Stimulated activated CD8-positive, alpha-beta memory T cell treated with anti-CD3 and anti-CD28 coated beads, Interleukin-2, amount 100 ng/mL, for 48 hours (primary cell): Measurements from ENCODE around the gene TK1.

Source experiments
- DNase-seq, 2 donors: peaks; one replicate each; pipeline ENCODE4 v3.0.0-alpha.2; 2020; ENCODE audit warnings: low read depth in 2 of 2

The TK1 gene

DNA sequence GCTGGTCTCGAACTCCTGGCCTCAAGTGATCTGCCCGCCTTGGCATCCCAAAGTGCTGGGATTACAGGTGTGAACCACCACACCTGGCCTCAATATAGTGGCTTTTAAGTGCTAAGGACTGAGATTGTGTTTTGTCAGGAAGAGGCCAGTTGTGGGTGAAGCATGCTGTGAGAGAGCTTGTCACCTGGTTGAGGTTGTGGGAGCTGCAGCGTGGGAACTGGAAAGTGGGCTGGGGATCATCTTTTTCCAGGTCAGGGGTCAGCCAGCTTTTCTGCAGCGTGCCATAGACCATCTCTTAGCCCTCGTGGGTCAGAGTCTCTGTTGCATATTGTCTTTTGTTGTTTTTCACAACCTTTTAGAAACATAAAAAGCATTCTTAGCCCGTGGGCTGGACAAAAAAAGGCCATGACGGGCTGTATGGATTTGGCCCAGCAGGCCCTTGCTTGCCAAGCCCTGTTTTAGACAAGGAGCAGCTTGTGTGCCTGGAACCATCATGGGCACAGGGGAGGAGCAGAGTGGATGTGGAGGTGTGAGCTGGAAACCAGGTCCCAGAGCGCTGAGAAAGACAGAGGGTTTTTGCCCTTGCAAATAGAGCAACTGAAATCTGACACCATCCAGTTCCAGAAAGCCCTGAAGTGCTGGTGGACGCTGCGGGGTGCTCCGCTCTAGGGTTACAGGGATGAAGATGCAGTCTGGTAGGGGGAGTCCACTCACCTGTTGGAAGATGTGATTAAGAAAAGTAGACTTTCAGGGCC, 32.7 kb upstream of the TK1 start:
- no peak for DNase-seq

DNA sequence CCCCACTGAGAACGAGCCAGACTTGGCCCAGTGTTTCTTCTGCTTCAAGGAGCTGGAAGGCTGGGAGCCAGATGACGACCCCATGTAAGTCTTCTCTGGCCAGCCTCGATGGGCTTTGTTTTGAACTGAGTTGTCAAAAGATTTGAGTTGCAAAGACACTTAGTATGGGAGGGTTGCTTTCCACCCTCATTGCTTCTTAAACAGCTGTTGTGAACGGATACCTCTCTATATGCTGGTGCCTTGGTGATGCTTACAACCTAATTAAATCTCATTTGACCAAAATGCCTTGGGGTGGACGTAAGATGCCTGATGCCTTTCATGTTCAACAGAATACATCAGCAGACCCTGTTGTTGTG, 27.8 kb upstream of the TK1 start:
- no peak for DNase-seq

DNA sequence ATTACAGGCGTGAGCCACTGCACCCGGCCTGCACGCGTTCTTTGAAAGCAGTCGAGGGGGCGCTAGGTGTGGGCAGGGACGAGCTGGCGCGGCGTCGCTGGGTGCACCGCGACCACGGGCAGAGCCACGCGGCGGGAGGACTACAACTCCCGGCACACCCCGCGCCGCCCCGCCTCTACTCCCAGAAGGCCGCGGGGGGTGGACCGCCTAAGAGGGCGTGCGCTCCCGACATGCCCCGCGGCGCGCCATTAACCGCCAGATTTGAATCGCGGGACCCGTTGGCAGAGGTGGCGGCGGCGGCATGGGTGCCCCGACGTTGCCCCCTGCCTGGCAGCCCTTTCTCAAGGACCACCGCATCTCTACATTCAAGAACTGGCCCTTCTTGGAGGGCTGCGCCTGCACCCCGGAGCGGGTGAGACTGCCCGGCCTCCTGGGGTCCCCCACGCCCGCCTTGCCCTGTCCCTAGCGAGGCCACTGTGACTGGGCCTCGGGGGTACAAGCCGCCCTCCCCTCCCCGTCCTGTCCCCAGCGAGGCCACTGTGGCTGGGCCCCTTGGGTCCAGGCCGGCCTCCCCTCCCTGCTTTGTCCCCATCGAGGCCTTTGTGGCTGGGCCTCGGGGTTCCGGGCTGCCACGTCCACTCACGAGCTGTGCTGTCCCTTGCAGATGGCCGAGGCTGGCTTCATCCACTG, 27.3 kb upstream of the TK1 start, which contains the start of gene BIRC5:
TSS of gene BIRC5 (plus strand) at position 238 of the 690 bp plus-strand sequence. CDS start at position 302, 64 bp downstream.
- peak; percentile 91 to 93 for DNase-seq

DNA sequence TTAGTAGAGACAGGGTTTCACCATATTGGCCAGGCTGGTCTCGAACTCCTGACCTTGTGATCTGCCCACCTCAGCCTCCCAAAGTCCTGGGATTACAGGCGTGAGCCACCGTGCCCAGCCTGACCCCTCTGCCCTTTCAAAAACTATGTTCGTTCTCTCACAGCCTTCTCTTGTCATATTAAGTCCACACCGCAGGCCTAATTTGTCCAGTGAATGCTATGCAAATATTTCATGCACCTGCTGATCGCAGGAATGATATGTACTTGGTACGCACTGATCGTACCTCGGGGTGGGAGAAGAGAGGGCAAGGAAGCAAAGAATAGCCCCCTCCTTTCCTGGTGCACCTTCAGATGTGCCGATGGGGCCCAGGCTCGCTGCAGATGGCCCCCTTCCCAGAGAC, 24.2 kb upstream of the TK1 start:
- DNase-seq: no peak

DNA sequence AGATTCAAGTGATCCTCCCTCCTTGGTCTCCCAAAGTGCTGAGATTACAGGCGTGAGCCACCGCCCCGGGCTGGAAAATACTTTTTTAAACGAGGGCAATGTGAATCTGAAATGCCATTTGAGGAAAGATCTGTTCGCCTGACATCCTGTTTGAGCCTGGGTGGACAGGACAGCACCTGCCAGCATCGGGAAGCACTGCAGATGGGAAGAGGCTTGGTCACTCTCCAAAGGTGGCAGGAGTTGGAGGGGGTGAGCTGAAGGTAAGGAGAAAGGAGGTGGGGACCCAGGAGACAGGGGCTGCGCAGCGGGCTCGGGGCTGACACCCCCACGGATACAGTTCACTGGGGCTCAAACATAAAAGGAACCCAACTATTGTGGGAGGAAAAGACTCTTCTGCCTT, 23.3 kb upstream of the TK1 start:
- DNase-seq: no peak

DNA sequence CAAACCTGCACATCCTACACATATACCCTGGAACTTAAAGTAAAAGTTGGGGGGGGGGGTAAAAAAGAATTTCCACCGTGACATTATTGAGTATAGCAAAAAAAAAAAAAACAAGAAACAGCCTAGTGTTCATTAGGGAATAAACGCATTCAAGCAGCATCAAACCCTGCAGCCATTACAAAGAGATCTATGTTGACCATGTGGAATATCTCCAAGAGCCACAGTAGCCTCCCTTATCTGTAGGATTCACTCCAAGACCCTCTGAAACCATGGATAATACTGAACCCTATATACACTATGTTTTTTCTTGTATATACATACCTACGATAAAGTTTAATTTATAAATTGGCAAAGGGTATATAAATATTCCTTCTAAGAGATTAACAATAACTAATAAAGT, 21.6 kb upstream of the TK1 start:
- DNase-seq: no peak

DNA sequence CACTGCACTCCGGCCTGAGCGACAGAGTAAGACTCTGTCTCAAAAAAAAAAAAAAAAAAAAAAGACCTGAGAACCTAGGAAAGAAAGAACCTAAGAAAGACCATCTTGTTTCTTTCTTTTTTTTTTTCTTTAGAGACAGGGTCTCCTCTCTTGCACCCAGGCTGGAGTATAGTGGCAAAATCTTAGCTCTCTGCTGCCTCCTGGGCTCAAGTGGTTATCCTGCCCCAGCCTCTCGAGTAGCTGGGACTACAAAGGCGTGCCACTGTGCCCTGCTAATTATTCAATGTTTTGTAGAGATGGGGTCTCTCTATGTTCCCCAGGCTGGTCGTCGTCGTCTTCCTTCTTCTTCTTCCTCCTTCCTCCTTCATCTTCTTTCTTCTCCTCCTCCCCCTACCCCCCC, 19.4 kb upstream of the TK1 start:
- no peak for DNase-seq

DNA sequence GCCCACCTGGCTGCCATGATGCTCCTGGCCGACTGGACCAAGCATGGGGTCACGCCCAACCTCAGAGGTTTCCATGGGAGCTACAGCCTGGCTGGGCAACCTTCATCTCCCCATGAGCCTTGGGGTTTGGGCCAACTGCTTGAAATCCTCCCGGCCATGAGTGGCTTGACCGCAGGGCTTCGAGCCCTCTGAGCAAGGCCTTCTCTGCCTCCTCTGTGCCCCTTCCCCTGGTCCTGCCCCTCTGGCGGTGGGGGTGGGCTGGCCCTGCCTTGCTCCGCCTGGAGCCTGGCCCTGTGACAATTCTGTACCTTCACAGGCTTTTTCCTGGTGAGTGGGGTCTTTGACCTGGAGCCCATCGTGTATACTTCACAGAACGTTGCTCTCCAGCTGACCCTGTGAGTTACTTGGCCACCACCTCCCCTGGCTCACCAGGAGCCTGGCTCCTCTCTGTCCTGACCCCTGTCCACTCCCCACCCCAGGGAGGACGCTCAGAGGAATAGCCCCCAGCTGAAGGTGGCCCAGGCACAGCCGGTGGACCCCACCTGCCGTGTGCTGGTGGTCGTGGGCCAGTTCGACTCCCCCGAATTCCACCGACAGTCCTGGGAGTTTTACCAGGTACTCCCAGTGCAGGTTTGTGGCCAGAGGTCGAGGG, 18.4 kb upstream of the TK1 start:
- DNase-seq: no peak

DNA sequence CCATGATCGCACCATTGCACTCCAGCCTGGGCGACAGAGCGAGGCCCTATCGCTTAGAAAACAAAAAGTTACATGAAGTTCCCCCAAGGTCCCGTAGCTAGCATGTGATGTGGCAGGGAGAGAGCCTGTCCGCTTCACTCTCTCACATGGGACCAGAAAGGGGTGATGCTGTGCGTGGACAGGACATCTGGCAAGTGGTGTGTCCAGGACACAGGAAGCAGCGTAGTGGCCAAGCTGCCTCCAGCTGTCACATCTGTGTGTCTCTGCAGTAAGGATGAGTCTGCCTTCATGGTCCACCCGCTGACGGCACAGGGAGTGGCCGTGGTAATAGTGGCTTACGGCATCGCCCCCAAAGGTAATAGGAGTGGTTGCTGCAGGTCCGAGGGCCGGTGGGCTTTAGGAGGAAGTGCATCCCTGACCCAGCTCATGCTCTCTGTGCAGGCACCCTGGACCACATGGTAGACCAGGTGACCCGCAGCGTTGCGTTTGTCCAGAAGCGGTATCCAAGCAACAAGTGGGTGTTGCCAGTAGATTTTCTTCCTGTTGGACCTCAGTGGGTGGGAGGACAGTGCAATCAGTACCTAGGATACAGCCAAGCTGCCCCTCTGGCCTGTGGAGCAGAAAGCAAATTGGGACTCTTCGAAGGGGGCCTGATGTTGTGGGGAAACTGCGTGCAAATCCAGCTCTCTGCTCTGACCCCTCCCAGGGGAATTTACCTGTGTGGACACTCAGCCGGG, 17.7 kb upstream of the TK1 start:
- no peak for DNase-seq

DNA sequence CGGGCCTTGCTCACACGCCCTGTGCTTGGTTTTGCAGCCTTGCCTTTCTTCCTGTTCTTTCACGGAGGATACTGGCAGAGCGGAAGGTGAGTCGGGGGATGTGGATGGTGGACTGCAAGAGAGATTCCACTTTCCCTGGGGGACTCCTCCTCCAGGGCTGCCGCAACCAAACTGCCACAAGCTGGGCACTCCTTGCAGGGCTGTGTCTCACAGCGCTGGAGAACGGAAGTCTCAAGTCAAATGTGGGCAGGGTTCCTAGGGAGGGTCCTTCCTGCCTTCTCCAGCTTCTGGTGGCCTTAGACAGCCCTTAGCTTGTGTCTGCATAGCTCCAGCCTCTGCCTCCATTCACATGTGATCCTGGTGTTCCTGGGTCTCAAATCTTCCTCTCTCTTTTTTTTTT, 15.8 kb upstream of the TK1 start:
- DNase-seq: no peak

DNA sequence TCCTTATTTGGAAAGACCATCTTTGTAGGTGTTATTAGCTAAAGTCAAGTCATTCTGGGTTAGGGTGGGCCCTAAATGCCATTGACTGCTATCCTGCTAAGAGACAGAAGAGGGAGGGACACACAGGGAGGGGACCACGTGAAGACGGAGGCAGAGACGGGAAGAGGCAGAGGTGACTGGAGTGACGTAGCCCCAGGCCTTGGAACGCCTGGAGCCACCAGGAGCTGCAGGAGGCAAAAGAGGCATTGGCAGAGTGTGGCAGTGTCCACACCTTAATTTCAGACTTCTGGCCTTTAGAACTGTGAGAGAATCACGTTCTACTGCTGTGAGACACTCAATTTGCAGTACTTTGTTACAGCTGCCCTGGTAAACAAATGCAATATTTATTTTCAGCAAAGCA, 13.6 kb upstream of the TK1 start:
- DNase-seq: no peak

DNA sequence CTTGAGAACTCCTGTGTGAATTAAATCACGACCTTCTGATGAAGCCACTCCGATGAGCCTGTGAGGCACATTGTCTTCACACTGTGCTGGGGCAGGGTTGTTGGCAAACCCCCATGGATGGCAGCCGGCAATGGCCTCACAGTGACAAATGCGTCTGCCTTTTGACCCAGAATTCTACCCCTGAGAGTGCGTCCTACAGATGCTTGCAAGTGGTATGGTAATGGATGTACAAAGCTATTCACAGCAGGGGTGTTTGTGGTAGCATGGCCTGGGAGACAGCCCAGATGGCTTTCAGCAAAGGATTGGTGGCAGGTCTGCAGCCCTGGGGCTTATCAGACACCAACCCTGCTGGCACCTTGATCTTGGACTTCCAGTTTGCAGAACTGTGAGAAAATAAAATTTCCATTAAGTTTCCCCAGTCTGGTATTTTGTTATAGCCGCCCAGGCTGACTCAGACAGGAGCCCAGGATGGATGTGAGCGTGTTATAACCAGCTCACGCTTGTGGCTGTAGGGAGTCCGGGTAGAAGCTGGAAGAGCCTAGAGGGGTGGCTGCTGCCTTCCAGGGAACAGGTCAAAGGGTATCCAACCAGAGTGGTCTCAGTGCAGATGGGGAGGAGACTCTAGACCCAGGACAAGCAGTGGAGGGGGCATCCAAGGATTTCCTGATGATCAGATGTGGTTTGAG, 10.4 kb upstream of the TK1 start:
- no peak for DNase-seq

DNA sequence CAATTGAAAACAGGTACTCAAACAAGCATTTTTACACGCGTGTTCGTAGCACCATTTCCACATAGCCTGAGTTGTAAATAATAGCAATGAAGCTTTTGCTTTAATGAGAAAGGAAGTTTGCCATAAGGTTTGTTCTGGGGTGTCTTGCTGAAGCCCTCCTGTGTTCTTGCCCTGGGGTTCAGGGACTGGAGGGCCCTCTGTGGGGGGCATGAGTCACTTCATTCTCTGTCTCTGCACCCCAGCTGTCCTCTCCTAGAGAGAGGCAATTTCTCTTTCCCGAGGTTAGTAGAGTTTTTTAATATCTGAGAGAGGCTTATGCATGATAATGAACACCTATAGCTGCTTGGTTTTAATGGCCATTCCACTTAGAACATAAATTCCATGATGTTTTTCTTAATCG, 9.9 kb upstream of the TK1 start:
- DNase-seq: no peak

DNA sequence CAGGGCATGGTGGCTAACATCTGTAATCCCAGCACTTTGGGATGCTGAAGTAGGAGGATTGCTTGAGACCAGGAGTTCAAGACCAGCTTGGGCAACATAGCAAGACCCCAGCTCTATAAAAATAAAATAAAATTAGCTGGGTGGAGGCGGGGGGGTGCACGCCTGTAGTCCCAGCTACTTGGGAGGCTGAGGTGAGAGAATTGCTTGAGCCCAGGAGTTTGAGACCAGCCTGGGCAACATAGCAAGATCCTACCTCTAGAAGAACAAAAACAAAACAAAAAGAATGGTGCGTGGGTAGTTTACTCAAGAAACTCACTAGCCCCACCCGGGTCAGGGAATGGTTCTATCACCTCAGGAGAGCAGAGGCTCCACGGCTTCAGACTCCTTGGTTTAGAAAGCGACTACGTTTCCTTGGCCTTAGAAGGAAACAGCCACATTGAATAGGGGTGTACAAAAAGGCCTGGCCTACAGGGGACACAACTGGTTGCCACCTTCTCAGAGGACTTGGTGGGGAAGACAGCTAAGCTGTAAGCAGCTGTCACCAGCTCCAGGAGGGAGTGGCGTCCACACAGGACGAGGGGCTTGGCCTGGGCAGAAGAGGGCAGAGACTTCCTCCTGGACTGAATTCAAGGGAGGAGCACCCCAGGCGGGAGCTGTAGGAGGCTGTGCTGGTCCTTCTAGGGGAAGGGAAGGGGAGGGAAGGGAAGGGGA, 716 bp downstream of the TK1 start:
- DNase-seq: no peak

DNA sequence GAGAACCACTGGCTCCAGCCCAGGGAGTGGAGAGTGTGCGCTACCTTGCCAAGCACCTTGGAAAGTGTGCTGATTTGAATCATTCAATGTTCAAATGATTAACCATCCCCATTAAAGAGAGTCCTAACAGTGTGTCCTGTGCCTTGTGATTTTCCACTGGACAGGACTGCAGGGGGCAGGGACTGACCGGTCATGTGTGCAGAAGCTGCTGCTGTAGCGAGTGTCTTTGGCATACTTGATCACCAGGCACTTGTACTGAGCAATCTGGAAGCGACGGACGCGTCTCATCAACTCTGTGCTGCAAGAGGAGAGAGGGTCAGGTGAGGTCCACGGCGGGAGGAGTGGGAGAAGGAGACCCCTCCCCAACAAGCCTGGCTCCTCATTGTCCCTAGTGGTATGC, 2.0 kb downstream of the TK1 start:
- no peak for DNase-seq

DNA sequence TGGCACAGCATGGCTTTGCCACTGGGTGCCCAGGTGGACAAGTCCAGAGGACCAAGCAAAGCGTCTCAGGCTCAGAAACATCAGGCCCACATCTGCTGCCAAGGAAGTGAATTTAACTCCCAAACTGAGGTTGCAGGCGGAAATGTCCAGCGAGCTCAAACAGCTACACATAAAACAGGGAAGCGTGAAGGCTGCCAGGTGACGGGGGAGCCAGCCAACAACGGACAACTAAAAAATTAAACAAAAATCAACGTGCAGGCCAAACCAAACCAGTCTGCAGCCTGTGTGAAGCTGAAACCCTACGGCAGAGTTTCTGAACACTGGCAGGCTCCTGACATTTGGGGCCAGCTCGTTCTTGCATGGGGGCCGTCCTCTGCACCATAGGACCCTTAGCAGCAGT, 2.5 kb downstream of the TK1 start:
- DNase-seq: no peak

DNA sequence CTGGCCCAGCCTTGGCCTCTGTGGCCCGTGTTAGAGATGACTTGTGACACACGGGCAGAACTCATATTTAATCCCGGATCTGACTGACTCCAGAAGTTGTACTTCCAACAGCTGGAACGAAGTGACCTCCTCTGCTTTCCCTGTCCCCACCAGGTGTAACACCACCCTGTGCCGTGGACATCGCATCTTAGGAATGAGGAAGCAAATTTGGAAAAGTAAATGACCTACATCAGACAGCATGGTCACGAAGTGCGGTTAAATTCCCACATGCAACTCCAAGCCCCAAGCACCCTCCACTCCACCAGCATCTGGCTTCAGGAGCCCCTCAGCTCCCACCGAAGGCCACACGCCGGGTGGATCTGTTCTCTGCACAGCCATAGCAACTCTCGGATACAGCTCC, 2.9 kb downstream of the TK1 start:
- DNase-seq: no peak

DNA sequence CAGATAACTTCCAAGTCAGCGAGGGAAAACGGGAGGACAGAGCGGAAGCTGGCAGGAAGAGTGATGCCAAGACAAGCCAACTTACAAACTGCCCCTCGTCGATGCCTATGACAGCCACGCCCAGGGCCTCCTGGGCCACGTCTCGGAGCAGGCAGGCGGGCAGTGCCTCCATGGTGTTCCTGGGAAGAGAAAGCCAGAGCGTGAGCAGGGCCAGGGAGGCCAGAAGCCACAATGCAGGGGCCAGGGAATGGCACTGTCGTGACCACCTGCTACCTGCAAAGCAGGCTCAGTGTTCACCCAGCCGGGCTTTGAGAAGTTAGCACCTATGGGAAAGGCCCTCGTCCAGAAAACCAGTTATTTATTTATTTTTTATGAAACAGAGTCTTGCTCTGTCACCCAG, 4.3 kb downstream of the TK1 start:
- DNase-seq: no peak

DNA sequence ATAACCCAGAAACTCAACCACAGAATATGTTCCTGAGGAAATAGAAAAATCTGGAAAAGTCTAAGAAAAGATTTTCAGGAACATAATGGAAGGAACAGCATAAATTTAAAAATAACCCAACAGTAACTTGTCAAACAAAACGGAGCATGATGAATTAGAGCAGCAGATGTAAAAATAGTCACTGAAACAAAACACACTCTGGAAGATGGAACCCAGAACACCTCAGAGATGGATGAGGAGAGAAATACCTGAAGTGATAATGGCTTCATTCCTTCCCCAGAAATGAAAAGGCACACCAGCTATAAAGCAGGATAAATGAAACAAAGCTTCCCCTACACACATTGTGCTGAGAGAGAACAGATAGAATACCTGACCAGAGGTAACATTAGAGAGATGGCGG, 6.3 kb downstream of the TK1 start:
- DNase-seq: no peak

DNA sequence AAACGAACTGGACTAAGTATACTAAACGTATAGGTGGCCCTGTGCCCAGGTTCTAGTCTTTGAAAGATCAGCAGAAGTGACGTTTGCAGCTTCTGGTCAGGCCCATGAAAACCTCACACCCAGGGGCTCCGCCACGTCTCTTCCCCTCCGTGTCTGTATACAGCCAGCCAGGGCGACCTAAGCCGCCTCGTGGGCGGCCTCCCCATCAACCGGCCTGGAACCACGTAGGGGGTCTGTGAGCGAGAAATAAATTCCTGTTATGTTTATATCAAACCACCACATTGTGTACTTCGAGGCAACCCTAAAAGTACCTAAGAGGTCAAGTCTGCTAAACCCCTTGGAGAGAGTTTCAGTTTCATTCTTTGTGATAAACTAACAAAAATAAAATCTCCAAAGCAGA, 6.8 kb downstream of the TK1 start:
- no peak for DNase-seq

DNA sequence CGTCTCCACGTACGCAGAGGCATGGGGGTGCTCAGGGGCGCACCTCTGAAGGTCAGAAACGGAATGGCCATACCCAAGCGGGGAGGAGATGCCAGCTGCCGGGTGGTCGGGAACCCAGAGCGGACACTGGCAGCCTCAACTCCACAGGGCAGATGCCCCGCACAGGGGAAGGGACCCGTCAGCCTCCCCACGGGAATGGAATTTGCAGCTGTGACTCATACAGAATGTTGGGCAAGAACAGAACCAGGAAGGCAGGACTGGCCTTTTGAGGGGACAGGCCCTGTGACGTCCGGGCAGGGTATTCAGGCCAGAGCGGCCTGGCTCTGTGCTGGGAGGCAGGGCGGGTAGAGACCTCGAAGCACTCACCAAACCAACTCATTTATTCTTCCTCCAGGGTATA, 7.5 kb downstream of the TK1 start:
- DNase-seq: no peak
